GM13977 (cell line): ENCODE measurements around the gene TOPORS.

Experiments
- DNase-seq: peaks from one replicate; pipeline ENCODE4 v3.0.0; 2012; ENCODE audit warnings: low spot score
- CTCF ChIP-seq: IDR thresholded peaks from 2 replicates; pipeline ENCODE4 v1.5.1; 2012; ENCODE audit warnings: mild to moderate bottlenecking, control low read depth; ENCODE audit not compliant: insufficient read depth; ENCODE audit errors: extremely low read depth, missing control alignments
- in situ Hi-C: fragments of 300-500 bp; cut with MboI; formaldehyde crosslinking; loops from one replicate; pipeline ENCODE4 v1.12.0; 2022; ENCODE audit warnings: low sequenced_read_pairs, low pct_unique_long_range_greater_than_20kb, mixed read lengths, inconsistent platforms; ENCODE audit not compliant: unreplicated experiment

Gene TOPORS

DNA sequence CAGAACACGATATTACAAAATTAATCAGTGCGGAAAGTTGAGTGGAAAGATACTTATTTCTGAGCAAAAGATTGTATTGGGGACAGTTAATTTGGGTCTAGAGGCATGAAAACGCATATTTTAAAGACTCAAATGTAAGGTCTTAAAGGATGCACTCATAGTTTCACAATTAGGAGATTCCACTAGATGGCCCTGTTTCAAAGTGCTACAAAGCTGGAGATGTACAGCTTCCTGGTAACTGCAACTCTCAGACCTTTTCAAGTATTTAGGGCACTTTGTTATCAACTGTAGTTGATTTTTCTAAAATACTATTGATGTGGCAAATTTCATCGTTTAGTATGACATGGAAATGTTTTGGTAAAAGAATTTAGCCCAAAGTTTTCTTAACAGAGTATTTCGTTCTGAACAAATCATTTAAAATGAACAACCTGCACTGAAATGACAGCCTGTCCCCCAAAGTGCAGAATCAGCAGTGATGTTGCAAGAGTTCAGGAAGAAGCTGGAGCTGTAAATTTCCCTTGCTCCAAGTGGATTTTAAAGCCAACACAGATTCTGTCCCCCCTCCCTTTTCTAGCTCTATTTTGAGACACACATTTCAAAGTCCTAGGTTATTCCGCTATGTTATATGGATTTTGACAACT, 36.8 kb upstream of the TOPORS start:
- in situ Hi-C loops, result no loop called here
- peak; percentile 54 for DNase-seq

GRCh38 chr9:32587901-32588300, 35.5 kb upstream of the TOPORS start:
- DNase-seq, result no peak
- in situ Hi-C loops, result no loop called here

More for the DNA sequence above, 36.8 kb upstream of the TOPORS start:
- TF ChIP-seq CTCF, result peak; percentile 54

GRCh38 chr9:32584784-32585183, 32.4 kb upstream of the TOPORS start:
- in situ Hi-C loops, result no loop called here
- TF ChIP-seq CTCF, result no peak
- DNase-seq, result no peak

More at GRCh38 chr9:32587901-32588300, 35.5 kb upstream of the TOPORS start:
- no peak for TF ChIP-seq CTCF

DNA sequence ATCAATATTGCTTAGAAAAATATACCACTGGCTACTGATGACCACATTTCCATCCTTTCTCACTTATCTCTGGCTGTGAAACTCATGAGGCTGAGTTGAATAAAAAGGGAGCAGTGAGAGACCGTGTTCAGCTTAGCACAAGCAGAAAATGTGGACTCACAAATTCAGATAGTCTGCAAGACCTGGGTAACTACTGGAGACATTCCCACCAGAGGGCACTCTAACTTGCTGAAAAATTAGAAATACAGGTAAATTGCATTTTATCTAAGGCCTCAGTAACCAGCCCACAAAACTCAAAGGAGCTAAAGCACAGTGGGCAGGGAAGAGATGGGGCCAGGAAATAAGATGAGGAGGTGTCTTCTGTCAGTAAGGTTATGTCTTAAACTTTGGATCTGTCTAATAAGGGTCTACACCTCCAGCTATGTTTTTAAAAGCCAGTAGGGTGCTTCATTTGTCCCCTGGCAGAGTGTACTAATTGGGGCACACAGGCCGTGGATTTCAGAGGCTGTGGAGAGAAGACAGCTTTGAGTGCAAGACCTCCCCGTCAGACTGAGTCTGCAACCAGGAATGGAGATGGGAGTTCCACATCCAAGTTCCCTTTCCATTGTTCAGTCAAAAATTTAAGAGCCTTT, 29.2 kb upstream of the TOPORS start:
- in situ Hi-C loops, result no loop called here
- TF ChIP-seq CTCF, result peak; percentile 66

GRCh38 chr9:32580631-32581300, 28.4 kb upstream of the TOPORS start:
- in situ Hi-C loops, result no loop called here
- no peak for TF ChIP-seq CTCF
- DNase-seq, result no peak

More for the DNA sequence above, 29.2 kb upstream of the TOPORS start:
- peak; percentile 43 for DNase-seq

- in situ Hi-C loops, result loop anchor here (5.0 to 10.0 kb wide), 2 partner anchors 198 to 395 kb away; partner anchors contain the start of gene ACO1
Observed at GRCh38 chr9:32579706-32580331, 27.4 kb upstream of the TOPORS start.

More at GRCh38 chr9:32579706-32580331, 27.4 kb upstream of the TOPORS start:
- TF ChIP-seq CTCF, result peak; percentile 89
- peak; percentile 50 for DNase-seq
